Posterior vena cava (tissue), 2 donors: ENCODE data around the gene RPRD1A. TPM values are rescaled to one million over a fixed set of nuclear protein-coding genes. Genes with fewer than 3 reads are reported as not detected.
A peak's percentile ranks its signal among the peaks of the same experiment; 100 is the strongest.
"Not testable (repeated sequence)": the region's sequence is repeated elsewhere in the genome, so short reads cannot be mapped to it uniquely, and the experiment has no call there.

Experiments used
- DNase-seq: peaks from one replicate; pipeline ENCODE4 v3.0.0-alpha.2; 2020; ENCODE audit warnings: low spot score
- intact Hi-C, 2 donors: fragments of 100-400 bp; cut with DNase I; formaldehyde crosslinking; loops; one replicate each; pipeline versions ENCODE4 v1.14.1 to v1.14.2; 2022 to 2023
- total RNA-seq, 2 donors: library from RNA; stranded (reverse); fragmentation: NEBNext Ultra II Directional; extraction: Animal tissue kit (Norgen Biotek cat#: 25700); gene quantifications; one replicate each; pipeline ENCODE4 v1.2.1, GENCODE V29; 2021
- donor health status: DM: yes; HTN: yes; CAD: no.
- donor health status: DM: yes; HTN: yes; CAD: no.

Gene RPRD1A
- total RNA-seq, 2 donors from 2014 or later, result 46.9 to 58.8 TPM

- intact Hi-C loops, result no loop called here
- no peak for DNase-seq
These were observed 84.2 kb downstream of the RPRD1A start for GRCh38 chr18:35983147-35983546.

DNA sequence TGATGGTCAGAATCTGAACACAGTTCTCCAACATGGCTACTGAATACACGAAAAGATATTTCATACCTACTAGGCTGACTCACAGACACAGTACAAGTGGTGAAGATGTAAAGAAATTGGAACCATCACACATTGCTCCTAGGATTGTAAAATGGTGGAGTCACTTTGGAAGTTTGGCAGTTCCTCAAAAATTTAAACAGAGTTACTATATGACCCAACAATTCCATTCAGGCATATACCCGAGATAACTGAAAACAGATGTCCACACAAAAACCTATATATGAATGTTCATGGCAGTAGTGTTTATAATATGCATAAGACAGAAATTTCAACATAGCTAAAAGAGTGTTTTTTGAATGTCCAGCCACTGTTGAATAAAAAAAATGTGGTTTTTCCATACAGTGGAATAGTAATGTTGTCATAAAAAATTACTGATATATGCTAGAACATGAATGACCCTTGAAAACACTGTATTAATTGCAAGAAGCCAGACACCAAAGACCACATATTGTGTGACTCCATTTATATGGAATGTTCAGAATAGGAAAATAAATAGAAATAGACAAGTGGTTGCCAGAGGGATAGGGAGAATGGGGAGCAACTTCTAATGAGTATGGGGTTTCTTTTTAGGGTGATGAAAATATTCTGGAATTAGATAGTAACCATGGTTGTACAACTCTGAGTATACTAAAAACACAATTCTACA, 84.8 kb downstream of the RPRD1A start:
- intact Hi-C loops, result no loop called here
- no peak for DNase-seq

DNA sequence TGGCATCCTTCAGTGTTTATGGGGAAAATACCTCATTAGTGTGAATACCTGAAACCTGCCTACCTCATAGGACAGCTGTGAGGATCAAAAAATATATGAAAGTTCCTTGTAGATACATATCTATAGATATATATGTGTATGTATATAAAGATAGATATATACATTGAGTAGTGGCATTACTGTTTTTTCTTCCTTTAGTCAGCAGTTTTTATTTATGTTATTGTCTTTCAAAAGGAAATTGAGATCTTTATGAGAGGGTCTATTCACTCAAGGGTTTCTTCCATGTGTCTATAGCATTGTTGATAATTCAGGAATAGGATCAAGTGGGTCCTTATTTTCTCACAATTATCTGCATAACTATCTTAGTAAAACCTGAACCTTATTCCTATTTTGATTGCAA, 88.2 kb downstream of the RPRD1A start:
- intact Hi-C loops, result no loop called here
- no peak for DNase-seq

DNA sequence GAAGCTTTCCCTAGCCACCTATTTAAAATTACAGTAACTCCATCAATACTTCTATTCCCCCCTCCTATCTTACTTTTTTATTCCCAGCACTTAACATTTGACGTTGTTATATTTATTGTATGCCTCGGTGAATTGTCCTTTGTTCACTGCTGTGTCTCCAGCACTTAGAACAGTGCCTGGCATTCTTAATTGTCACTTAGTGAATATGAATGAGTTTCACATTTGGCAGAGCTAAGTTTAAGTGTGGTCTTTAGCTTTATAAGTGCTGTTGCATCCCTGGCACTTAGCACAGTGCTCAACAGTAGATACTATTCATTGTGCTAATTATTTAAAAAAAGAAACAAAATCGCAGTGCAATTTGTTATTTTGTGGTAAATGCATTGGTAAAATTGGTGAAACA, 93.2 kb downstream of the RPRD1A start:
- intact Hi-C loops, result no loop called here
- no peak for DNase-seq

DNA sequence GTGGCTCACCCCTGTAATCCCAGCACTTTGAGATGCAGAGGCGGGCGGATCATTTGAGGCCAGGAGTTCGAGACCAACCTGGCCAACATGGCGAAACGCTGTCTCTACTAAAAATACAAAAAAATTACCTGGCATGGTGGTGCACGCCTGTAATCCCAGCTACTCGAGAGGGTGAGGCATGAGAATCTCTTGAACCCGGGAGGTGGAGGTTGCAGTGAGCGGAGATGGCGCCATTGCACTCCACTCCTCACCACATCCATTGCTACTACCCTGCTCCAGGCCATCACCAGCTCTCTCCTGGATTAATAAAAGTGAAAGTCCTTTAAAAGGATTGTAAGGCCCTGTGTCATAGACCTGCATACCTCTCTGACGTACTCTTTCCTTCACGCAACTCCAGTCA, 93.7 kb downstream of the RPRD1A start:
- DNase-seq, result no peak
- intact Hi-C loops, result no loop called here

DNA sequence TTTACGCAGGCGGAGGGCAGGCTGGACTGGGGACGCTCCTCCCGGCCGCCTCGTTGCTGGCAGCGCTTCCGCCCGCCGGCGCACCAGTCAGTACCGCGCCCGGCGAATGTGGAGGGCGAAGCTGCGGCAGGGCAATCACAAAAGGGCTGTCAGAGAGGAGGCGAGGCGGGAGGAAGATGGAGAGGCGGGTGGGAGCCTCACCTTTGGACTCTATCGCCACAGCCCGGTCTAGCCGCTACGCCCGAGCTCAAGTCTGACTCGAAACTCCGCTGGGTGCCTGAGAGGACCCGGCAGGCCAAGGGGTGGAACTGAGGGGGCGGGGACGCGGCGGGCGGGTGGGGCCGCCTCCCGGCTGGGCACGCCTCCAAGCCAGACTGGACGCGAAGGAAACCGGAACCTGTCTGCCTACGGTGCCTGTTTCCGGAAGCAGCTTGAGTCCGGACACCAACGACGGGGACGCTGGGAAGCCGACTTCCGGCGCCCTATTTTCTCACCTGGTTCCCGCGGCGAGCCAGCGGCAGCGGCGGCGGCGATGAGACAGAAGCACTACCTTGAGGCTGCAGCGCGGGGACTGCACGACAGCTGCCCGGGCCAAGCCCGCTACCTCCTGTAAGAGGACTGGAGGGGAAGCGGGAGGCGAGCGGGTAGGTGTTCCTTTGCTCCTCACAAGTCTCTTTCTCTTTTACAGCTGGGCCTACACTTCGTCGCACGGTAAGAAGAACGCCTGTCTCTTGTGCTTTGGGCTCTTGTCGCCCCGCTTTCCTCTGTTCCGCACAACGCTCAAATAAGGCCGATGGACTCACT, 95.0 kb downstream of the RPRD1A start, which contains the start of gene RMP24:
TSS of gene RMP24 (plus strand) at position 483 of the 804 bp plus-strand sequence.
- intact Hi-C loops, result no loop called here
- peak; percentile 98 for DNase-seq

GRCh38 chr18:35971661-35972196, 95.6 kb downstream of the RPRD1A start:
- intact Hi-C loops, result no loop called here
- DNase-seq, result no peak

DNA sequence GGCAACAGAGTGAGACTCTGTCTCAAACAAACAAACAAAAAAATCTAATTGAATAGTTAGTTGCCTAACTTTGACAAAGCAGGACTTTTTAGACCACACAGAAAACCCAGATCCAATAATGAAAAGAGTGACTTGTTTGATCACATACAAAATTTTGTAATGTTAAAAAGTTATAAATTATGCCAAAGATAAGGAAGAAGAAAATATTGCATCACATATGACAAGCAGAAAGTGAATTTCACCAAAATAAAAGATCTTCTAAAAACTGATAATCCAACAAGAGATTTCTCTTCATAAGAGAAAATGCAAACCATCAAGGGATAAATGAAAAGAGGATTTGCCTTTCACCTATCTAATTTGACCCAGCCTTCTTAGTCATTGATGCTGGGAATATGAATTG, 97.7 kb downstream of the RPRD1A start:
- intact Hi-C loops, result no loop called here
- no peak for DNase-seq

GRCh38 chr18:35968278-35968880, 99.0 kb downstream of the RPRD1A start:
- intact Hi-C loops, result no loop called here
- no peak for DNase-seq

GRCh38 chr18:35967866-35968265, 99.5 kb downstream of the RPRD1A start:
- DNase-seq, intact Hi-C loops: not testable (repeated sequence)

- DNase-seq, result no peak
- intact Hi-C loops, result no loop called here
These were observed 103.0 kb downstream of the RPRD1A start for GRCh38 chr18:35964319-35964718.

- no peak for DNase-seq
- intact Hi-C loops, result no loop called here
These were observed 105.0 kb downstream of the RPRD1A start for GRCh38 chr18:35962320-35962719.

GRCh38 chr18:35956226-35956625, 111.1 kb downstream of the RPRD1A start:
- intact Hi-C loops, result no loop called here
- no peak for DNase-seq

DNA sequence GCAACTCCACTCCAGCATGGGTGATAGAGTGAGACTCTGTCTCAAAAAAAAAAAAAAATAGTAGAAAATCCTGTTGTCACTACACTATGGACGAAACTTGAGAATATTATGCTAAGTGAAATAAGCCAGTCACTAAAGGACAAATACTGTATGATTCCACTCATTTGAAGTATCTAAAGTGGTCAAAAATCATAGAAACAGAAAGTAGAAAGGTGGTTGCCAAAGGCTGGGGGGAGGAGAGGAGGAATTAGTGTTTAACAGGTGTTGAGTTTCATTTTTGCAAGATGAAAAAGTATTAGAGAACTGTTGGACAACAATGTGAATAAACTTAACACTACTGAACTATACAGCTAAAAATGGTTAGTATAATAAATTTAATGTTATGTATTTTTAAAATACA, 113.7 kb downstream of the RPRD1A start:
- DNase-seq, result no peak
- intact Hi-C loops, result no loop called here

DNA sequence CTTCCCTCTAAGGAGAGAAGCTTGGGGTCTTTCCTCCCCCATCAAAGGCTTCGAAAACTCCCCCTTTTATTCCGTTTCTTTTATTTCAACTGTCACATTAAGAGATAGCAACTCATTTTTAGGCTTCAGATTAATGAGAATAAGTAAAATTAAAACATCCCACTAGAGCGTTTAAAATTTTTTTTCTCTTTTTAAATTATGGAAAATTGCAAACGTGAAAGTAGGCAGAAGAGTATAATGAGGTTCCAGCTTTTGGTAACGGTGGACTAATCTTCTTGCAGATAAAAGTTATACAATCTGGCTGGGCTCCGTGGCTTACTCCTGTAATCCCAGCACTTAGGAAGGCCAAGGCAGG, 116.8 kb downstream of the RPRD1A start:
- intact Hi-C loops, result no loop called here
- no peak for DNase-seq

GRCh38 chr18:35949903-35950627, 117.3 kb downstream of the RPRD1A start:
- no peak for DNase-seq
- intact Hi-C loops, result loop anchor here in 1 of 2 donors (5.0 to 10.0 kb wide), 2 partner anchors 193 to 555 kb away; no protein-coding TSS in a partner anchor

GRCh38 chr18:35949090-35949489, 118.3 kb downstream of the RPRD1A start:
- intact Hi-C loops, result loop anchor here in 1 of 2 donors (5.0 to 10.0 kb wide), 2 partner anchors 192 to 554 kb away; no protein-coding TSS in a partner anchor
- DNase-seq, result no peak

DNA sequence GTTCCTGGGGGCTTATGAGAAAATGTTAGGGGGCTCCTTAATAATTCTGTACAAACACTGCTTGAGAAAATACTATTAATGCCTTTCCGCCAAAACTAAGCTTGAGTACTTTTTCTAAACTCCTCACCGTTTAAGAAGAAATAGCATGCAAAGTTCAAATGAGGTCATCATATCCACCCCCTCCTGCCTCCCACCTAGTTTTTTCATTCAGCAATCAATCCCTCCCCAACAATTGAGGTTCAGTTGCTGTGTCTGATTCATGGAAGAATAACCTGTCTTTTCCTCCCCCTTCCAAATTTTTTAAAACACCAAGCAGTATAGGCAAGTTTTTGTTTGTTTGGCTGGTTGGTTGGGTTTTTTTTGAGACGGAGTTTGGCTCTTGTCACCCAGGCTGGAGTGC, 119.3 kb downstream of the RPRD1A start:
- no peak for DNase-seq
- intact Hi-C loops, result loop anchor here in 1 of 2 donors (5.0 to 10.0 kb wide), 2 partner anchors 191 to 553 kb away; no protein-coding TSS in a partner anchor

DNA sequence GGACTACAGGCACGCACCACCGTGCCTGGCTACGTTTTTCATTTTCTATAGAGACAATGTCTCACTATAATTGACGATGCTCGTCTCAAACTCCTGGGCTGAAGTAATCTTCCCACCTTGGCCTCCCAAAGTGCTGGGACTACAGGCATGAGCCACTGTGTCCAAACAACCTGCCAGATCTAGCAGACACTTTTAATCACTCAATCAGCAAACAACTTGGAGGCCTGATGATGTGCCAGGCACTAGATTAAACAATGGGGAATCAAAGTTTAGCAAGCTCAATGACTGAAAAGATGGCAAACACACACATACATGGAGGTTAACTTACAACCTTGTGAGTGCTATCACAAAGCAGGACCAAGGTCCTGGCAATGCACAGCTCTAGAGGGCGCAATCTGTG, 124.7 kb downstream of the RPRD1A start:
- DNase-seq, result no peak
- intact Hi-C loops, result loop anchor here in 1 of 2 donors (10.0 kb wide), 1 partner anchor 548 kb away; no protein-coding TSS in a partner anchor
